22Rv1 (cell line): Measurements from ENCODE around the gene PMEPA1.

Experiments
- ZFX ChIP-seq: fragments of 450-650 bp; IDR thresholded peaks from 2 replicates; pipeline ENCODE4 v1.6.1; 2017; ENCODE audit warnings: antibody characterized with exemption, borderline replicate concordance
- TF ChIP-seq, protein P1 (sequence below): fragments of 450-650 bp; IDR thresholded peaks from 2 replicates; pipeline ENCODE4 v1.5.1; 2017; ENCODE audit warnings: mild to moderate bottlenecking

DNA sequence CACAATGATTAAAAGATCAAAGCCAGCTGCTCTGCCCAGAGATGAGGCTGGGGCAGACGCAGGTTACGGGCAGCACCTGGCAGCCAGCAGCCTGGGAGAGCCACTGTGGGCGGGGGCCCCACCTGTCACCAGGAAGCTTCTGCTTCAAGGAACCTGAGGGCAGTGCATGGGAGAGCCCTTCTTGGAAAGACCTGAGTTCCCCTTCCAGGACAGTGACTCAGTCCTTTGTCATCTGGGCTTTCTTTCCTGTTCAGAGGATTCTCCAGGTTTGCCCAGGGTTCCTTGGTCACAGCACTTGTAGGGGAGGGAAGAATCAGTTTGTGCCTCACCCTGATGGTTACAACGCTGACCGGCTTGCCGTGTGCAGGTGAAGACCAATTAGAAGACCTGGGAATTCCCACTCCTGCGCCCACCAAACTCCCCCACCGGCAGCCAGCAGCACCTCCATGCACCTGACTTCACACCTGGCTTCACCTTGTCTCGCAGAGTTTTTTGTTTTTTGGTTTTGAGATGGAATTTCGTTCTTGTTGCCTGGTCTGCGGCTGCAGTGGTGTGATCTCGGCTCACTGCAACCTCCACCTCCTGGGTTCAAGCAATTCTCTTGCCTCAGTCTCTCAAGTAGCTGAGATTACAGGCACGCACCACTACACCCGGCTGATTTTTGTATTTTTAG lies 91.6 kb downstream of the PMEPA1 start:
- TF ChIP-seq, protein P1, sequence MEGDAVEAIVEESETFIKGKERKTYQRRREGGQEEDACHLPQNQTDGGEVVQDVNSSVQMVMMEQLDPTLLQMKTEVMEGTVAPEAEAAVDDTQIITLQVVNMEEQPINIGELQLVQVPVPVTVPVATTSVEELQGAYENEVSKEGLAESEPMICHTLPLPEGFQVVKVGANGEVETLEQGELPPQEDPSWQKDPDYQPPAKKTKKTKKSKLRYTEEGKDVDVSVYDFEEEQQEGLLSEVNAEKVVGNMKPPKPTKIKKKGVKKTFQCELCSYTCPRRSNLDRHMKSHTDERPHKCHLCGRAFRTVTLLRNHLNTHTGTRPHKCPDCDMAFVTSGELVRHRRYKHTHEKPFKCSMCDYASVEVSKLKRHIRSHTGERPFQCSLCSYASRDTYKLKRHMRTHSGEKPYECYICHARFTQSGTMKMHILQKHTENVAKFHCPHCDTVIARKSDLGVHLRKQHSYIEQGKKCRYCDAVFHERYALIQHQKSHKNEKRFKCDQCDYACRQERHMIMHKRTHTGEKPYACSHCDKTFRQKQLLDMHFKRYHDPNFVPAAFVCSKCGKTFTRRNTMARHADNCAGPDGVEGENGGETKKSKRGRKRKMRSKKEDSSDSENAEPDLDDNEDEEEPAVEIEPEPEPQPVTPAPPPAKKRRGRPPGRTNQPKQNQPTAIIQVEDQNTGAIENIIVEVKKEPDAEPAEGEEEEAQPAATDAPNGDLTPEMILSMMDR = no peak
- no peak for TF ChIP-seq ZFX
